Liver (tissue), 3 donors: ENCODE measurements around the gene PVRIG.
"Not testable (repeated sequence)": the region's sequence is repeated elsewhere in the genome, so short reads cannot be mapped to it uniquely, and the experiment has no call there.

Source experiments
- ATF3 ChIP-seq: IDR thresholded peaks from 2 replicates; pipeline ENCODE4 v1.6.1; 2016; ENCODE audit warnings: antibody characterized with exemption
- CTCF ChIP-seq: fragments of 150-350 bp; IDR thresholded peaks from 2 replicates; pipeline ENCODE4 v1.5.1; 2017; ENCODE audit warnings: improper control_type of control experiment, low read depth, low read length; ENCODE audit not compliant: missing input control
- FOXA1 ChIP-seq: IDR thresholded peaks from 2 replicates; pipeline ENCODE4 v1.6.1; 2016; ENCODE audit warnings: antibody characterized with exemption
- JUND ChIP-seq, 2 donors: IDR thresholded peaks; 2 replicates each; pipeline ENCODE4 v1.6.1; 2016; ENCODE audit warnings: antibody characterized with exemption in 2 of 2
- RAD21 ChIP-seq, 2 donors: IDR thresholded peaks; 2 replicates each; pipeline ENCODE4 v1.6.1; 2016; ENCODE audit warnings: antibody characterized with exemption in 2 of 2, mild to moderate bottlenecking in 2 of 2
- TAF1 ChIP-seq: conservative IDR thresholded peaks from 2 replicates; pipeline ENCODE4 v1.6.1; 2016; ENCODE audit warnings: antibody characterized with exemption, mild to moderate bottlenecking
- YY1 ChIP-seq: IDR thresholded peaks from 2 replicates; pipeline ENCODE4 v1.6.1; 2016; ENCODE audit warnings: antibody characterized with exemption, mild to moderate bottlenecking
- ZBTB33 ChIP-seq: IDR thresholded peaks from 2 replicates; pipeline ENCODE4 v1.6.1; 2016; ENCODE audit warnings: antibody characterized with exemption
- donor health status: healthy.
- donor health status: healthy.

GRCh38 chr7:100246121-100246864 is 26.5 kb downstream of the PVRIG start:
- not testable (repeated sequence) for TF ChIP-seq CTCF; FOXA1; ATF3; RAD21 (IDR thresholded peaks at IDR 0.05); JUND (IDR thresholded peaks at IDR 0.05); ZBTB33; YY1; TAF1
